Measurements from ENCODE around the gene PARVB. TPM values are rescaled to one million over a fixed set of nuclear protein-coding genes. Genes with fewer than 3 reads are reported as not detected.

Gene PARVB
- total RNA-seq, 1 experiment from 2014 or later = 86.6 TPM

DNA sequence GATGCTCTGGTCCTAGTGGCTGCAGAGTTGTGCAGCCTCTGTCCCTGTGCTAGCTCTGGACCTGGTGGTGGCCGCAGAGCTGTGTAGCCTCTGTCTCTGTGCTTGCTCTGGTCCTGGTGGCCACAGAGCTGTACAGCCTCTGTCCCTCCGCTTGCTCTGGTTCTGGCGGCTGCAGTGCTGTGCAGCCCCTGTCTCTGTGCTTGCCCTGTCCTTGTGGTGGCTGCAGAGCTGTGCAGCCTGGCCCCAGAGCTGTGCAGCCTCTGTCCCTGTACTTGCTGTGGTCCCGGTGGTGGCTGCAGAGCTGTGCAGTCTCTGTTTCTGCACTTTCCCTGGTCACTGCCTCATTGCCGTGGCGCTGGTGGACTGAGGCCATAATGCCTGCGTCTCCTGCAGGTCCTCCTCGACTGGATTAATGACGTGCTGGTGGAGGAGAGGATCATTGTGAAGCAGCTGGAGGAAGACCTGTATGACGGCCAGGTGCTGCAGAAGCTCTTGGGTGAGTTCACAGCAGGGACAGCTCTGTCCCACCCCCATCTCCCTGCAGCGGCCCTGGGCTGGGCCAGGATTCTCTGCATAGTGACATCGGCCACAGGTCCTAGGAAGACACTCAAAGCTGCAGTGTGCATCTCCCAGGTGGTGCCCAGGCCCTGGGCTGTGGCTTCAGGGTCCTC is 94.7 kb downstream of the PARVB start:
- in situ Hi-C loops (cut with HindIII; ENCODE audit: low sequenced_read_pairs) = no loop called here
- DNase-seq (ENCODE audit: low spot score) = no peak

DNA sequence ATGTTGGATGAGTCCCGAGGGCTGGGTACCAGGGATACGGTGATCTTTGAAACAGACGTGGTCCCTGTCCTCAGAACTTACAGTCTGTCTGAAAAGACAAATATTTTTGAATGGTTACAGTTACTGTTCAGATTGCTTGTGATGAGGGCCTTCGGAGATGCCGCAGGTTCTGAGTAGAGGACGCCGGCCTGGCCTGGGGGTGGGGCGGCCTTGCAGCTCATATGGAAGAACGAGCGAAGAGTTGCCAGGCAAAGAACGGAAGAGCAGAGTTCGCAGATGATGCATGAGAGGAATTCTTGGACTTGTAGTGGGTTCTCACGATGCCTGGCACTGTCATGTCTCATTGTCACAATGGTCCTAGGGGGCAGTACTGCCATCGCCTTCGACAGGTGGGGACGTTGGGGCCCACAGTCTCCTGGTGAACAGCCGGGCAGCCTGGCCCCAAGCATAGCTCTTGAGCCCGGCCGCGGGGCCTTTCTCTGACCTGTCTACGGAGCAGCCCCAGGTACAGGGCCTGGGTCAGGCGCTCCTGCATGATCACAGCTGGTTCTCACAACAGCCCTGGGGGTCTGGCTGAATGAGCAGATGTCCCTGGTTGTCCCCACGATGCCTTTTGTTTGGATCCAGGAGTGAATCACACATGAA is 95.7 kb downstream of the PARVB start:
- in situ Hi-C loops (cut with HindIII; ENCODE audit: low sequenced_read_pairs) = no loop called here

DNA sequence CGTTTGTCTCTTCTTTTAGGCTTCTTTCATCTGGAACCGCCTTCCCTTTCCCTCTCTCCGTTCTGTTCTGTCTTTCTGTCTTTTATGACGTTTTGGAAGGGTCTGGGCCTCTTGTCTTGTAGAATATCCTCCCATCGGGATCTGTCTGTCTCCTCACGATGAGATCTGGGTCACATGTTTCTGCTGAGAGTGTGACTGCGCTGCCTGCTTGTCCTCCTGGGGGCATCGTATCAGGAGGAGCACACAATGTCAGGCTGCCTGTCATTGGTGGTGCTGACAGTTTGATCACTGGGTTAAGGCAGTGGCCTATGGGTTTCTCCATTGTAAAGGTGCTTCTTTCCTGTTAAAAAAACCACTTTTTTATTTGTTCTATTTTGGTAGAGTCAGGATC is 96.2 kb downstream of the PARVB start:
- in situ Hi-C loops (cut with HindIII; ENCODE audit: low sequenced_read_pairs) = no loop called here
- DNase-seq (ENCODE audit: low spot score) = no peak

More for the DNA sequence above, 95.7 kb downstream of the PARVB start:
- no peak for DNase-seq (ENCODE audit: low spot score)

DNA sequence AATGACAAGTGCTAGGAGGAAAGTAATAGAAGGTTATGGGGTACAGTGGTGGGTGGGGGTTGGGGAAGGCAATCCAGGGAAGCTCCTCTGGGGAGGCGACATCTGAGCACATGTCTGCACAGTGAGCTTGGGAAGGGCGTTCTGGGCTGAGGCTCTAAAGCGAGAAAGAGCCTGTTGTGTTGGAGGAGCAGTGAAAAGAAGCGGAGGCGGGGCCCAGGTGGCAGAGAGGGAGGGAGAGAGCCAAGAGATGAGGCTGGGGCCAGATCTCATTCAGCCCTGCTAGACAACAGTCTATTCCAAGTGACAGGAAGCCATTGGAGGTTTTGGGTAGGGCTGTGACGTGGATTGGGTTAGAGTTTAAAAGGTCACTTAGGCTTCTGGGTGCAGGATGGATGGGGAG is 101.3 kb downstream of the PARVB start:
- in situ Hi-C loops (cut with HindIII; ENCODE audit: low sequenced_read_pairs) = no loop called here
- no peak for DNase-seq (ENCODE audit: low spot score)

DNA sequence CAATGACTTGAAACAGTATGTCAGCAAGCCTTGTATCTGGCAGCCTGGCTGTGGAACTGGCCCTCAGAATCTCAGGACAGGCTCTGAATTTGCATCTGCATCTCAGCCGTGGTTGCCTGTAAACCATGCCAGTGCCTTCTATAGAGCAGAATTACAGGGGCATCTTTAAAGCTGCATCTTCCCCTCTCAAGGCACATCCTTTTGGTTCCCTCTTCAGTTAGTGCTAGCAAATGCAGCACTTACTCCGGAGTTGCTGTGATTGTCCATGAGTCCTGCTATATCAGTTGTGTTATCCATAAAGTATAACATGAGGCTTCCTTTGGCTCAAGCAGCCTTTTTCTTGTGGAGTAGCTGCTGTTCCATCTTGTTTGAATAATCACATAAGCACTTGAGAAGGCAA is 102.7 kb downstream of the PARVB start:
- in situ Hi-C loops (cut with HindIII; ENCODE audit: low sequenced_read_pairs) = no loop called here
- no peak for DNase-seq (ENCODE audit: low spot score)

DNA sequence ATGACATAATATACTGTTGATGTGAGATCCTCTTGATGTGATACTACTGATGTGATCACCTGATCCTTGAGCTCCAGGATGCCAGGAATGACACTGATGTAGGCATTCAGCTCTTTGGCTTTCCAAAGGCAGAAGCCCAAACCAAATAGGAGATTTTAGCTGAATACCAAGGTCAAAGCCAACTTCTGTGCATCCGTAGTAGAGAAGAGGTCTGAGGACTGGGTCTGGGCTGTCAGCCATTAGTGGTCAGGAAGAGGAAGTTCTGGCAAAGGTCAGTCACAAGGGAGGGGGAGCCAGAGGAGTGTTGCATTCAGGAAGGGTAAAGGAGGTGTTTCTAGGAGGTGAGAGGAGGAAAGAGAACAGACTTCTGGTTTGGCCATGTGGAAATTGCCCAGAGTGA is 103.3 kb downstream of the PARVB start:
- in situ Hi-C loops (cut with HindIII; ENCODE audit: low sequenced_read_pairs) = no loop called here
- DNase-seq (ENCODE audit: low spot score) = no peak

DNA sequence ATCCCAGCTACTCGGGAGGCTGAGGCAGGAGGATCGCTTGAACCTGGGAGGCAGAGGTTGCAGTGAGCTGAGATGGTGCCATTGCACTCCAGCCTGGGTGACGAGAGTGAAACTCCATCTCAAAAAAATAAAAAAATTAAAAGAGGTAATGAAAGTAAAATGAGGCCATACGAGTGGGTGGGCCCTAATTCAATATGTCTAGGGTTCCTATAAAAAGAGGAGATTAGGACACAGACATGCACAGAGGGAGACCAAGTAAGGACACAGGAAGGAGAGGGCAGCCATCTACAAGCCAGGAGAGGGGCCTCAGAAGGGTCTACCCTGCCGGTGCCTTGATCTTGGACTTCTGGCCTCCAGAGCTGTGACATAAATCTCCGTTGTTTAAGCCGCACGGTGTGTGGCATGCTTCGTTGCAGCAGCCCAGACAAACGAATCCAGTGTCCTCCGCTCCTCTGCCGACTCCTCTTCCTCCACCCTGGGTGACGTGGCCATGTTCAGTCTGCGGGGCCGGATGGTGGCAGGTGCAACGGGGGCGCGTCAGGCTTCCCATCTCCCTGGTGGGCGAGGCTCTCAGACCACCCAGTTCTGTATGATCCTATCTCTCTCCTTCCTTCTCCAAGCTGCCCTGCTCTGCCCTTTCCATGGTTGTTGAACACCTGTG is 105.0 kb downstream of the PARVB start:
- DNase-seq (ENCODE audit: low spot score) = no peak
- in situ Hi-C loops (cut with HindIII; ENCODE audit: low sequenced_read_pairs) = no loop called here

DNA sequence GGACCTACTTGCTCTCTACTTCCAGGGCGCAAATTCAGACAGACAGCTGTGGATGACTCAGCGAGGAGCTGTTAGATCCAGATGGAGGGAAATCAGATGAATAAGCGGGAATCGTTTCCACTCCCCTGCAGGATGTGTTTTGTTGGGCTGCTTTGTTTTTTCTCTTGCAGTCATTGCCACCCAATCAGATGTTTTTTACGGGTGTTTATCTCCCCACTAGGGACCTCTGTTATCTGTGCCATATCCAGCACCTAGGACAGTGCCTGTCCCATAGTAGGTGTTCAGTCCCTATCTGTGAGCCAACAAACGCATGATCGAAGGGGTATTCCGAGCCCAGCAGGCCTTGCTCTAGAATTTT is 105.5 kb downstream of the PARVB start:
- DNase-seq (ENCODE audit: low spot score) = no peak
- in situ Hi-C loops (cut with HindIII; ENCODE audit: low sequenced_read_pairs) = no loop called here

DNA sequence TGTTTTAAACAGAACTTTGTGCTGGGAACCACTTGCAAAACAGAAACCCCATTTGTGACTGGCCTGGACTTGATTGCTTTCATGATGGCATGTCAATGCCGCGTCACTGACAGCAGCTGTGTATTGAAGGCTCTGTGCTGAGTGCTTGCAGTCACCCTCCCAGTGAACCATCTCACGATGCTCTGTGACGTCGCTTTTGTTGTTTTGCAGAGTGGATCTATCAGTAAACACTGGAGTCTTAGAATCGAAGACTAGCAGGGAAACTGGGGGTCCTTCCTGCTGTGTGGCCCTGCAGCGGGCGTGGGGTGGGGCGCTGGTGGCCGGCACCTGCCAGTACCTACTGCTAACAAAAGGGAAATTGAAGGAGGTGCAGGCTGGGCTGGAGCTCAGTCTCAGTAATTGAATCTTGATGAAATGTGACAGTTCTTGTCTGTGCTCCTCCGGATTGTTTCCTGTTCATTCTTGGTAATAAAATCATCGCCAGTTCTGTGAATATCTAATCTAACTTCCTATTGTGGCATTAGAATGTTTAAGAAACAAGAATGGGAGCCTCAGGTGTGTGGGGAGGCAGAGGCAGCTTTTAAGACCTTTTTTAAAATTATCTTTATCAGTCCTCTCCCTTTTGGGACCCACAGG is 106.1 kb downstream of the PARVB start:
- in situ Hi-C loops (cut with HindIII; ENCODE audit: low sequenced_read_pairs) = no loop called here
- DNase-seq (ENCODE audit: low spot score) = no peak

DNA sequence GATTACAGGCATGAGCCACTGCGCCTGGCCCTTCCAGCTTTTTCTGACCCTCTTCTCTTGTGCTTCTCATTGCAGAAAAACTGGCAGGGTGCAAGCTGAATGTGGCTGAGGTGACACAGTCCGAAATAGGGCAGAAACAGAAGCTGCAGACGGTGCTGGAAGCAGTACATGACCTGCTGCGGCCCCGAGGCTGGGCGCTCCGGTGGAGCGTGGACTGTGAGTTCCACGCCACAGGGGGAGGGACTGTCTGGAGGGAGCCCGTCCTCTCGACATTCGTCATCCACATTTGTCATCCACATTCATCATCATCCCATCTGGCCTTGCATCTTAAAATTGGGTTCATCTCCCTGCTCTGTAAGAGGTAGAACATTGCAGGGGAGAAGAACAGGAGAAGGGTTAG is 107.3 kb downstream of the PARVB start:
- in situ Hi-C loops (cut with HindIII; ENCODE audit: low sequenced_read_pairs) = no loop called here
- DNase-seq (ENCODE audit: low spot score) = no peak

DNA sequence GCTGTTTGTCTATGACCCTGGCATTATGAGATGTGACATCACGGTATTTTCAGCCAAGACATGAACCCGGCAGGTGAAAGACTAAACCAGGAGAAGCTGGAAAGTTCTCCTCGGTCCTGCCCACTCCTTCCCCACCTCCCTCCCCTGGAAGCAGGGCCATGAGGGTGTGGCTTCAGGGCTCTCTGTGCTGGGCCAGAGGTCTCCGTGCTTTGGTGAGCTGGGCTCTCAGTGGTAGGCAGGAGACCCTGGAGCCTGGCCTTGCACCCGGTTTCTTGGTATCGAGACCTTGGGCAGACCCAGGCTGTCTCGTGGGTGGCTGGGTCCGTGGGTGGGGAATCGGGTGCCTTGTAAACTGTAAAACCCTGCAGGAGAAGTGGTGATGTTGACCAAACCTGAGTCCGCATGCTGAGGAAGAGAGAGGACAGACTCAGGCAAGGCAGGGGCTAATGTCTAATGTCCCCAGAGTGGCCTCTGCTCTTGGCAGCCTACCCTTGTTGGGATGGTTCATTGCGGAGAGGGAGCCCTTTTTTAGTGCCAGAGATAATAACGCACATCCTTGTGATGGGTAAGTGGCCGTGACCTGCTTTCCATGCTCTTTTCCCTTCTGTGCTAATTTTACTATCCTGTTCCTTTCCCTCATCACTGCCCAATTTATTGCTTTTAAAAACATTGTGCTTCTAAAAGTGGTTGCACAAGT is 108.0 kb downstream of the PARVB start:
- in situ Hi-C loops (cut with HindIII; ENCODE audit: low sequenced_read_pairs) = no loop called here
- no peak for DNase-seq (ENCODE audit: low spot score)

DNA sequence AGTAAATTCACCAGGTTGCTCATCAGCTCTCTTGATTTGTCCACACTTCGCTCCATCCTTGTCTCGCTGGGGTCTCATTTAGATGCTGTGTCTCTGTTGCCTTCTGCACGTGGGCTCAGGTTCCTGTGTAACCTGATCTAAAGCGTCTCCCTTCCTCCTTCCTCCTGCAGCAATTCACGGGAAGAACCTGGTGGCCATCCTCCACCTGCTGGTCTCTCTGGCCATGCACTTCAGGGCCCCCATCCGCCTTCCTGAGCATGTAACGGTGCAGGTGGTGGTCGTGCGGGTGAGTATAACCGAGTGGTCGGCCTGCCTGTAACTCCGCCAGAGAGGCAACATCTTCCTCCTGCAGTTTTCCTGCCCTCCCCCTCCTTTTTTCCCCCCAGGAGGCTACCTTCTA is 108.6 kb downstream of the PARVB start:
- DNase-seq (ENCODE audit: low spot score) = no peak

DNA sequence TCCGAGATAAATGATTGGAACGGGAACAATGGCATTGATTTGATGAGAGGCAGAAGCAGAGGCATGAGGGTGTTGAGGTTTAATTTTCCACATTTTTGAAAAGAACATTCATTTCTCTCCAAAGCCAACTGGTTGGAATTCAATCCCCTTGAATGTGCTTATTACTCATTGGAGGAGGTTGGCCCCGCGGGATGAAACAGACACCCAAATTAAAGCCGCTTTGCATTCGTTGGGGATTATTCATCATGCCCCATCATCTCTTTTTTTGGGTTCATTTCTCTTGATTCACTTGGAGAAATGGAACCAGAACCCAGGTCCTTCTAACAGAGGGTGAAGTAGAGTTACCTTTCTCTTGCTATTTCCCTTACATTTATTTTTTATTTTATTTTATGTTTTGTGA is 109.1 kb downstream of the PARVB start:
- in situ Hi-C loops (cut with HindIII; ENCODE audit: low sequenced_read_pairs) = no loop called here
- DNase-seq (ENCODE audit: low spot score) = no peak

More for the DNA sequence above, 108.6 kb downstream of the PARVB start:
- in situ Hi-C loops (cut with HindIII; ENCODE audit: low sequenced_read_pairs) = no loop called here

DNA sequence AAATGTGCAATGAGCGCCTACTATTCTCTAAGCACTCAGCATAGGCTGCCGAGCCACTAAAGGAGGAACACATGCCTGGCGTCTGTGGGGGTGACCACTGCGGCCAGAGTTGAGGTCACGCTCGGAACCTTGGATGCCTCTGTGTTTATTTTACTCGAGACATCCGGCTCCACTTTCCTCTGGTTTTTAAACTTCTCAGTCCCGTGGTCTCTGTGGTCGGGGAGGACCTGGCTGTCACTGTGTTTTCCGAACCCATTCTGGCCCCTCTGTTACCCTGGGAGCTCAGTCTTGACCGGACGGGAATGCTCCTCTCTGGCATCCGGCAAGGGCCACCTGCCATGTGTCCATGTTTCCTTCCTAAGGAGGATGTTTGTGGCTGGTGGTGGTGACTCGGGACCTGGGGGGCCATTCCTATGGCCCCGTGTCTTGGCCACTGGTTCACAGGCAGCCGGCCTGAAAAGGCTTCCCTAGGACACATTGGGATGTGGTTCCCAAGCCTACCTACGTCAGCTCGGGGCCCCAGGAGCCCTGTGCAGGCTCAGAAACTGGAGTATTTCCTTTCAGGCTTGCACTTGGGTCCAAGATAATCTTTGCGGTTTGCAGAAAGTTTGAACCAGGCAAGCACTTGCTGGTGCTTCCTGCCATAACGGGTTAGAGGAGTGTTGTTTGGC is 109.9 kb downstream of the PARVB start:
- peak; percentile 3 for DNase-seq (ENCODE audit: low spot score)
- in situ Hi-C loops (cut with HindIII; ENCODE audit: low sequenced_read_pairs) = no loop called here

DNA sequence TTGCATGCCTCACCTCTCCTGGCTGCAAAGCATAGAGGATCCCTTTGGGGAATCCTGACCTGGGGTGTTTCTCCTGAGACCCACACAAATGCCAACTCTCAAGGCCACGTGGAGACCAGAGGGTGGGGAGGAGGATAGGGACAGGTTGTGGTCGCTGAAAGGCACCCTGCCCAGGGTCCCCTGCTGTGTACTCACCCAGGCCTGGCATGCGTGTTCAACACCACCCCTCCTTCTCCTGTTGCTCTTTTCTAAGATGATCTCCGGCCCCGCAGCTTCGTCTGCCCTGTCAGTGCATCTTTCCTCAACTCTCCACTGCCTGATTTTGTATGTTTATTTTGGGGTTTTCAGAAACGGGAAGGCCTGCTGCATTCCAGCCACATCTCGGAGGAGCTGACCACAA is 112.0 kb downstream of the PARVB start:
- in situ Hi-C loops (cut with HindIII; ENCODE audit: low sequenced_read_pairs) = no loop called here
- DNase-seq (ENCODE audit: low spot score) = no peak

DNA sequence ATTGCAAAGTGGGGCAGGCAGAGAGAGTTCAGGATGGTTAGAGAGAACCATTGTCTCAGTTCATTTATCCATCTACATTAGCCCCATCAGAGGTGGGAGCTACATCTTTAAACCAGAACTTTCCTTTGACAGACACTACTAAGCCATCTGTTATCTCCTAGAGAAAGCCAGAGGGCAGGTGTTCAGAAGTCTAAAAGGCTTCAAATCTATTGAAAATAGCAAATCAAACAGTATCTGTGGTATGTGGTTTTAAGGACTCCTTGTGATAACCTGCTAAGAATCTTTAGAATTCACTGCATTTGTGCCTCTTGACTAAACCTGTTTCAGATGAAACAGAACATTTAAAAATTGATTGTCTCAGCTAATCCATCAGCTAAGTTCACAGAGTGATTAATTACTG is 112.7 kb downstream of the PARVB start:
- in situ Hi-C loops (cut with HindIII; ENCODE audit: low sequenced_read_pairs) = no loop called here
- no peak for DNase-seq (ENCODE audit: low spot score)

DNA sequence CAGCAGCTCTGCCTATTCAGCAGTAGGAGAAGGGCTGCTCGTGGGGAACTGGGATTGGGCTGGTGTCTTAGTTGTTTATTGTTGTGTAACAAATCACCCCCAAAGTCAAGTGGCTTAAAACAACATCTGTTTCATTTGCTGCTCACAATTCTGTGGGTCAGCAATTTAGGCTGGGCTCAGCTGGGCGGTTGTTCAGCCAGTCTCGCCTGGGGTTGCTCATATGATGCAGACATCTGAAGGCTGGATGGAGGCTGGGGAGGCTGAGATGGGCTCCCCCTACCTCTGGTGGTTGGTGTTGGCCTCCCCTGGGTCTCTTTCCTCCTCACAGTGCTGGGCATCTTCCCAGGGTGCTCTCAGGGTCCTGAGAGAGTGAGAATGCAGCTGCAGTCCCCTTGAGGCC is 113.3 kb downstream of the PARVB start:
- DNase-seq (ENCODE audit: low spot score) = no peak

DNA sequence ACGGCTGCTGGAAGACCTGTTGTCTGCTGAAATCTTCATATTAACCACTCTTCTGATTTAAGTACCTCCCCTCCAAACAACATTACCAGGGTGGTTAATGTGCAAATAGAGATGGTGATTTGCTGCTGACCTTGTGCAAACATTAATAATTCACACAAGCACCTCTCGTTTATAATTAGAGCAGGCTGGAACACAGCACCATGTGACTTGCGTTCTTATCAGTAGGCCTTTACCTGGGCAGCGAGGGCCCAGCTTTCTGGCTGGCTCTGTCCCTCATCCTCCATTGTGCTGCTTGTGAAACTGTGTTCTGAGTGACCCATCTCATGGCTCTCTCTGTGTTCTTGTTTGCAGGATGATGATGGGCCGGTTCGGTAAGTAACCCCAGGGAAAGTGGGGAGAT is 115.7 kb downstream of the PARVB start:
- DNase-seq (ENCODE audit: low spot score) = no peak
- in situ Hi-C loops (cut with HindIII; ENCODE audit: low sequenced_read_pairs) = no loop called here

More for the DNA sequence above, 113.3 kb downstream of the PARVB start:
- in situ Hi-C loops (cut with HindIII; ENCODE audit: low sequenced_read_pairs) = no loop called here

DNA sequence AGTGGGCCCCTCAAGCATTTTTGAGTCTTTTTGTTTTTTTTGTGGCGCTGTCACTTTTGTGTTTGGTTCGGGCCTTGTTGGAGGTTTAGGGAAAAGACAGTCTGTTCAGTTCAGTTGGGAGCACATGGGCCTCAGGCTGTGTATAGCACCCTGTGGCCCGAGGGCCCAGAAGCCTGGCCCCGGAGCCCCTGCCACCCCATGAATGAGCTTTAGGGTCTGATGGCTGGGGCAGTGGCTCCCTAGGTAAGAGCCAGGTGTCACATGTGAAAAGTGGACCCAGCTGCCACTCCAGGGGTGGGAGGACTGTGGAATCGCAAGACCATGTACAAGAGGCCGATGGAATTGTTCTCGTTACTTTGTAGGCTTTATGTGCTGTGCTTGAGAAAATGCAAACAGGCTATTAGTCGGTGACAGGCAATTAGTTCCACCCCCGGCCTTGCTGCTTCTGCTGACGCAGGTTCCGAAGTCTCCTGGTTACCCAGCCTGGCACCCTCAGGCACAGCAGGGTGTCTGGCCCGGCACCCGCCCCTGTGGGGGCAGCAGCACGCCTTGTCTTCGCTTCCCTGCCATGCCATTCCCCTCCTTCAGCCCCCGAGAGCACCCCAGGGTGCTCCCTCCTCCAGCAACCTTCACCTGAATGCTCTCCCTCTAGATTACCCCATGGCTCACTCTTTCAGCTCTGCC is 118.5 kb downstream of the PARVB start:
- in situ Hi-C loops (cut with HindIII; ENCODE audit: low sequenced_read_pairs) = no loop called here
- DNase-seq (ENCODE audit: low spot score) = no peak
